IMR-90 (cell line): ENCODE measurements around the gene CMTM8. TPM values are rescaled to one million over a fixed set of nuclear protein-coding genes. Genes with fewer than 3 reads are reported as not detected.

Source experiments
- ATAC-seq: fragments of 200-7000 bp; cut with Tn5 transposase; 2 replicates; pipeline ENCODE4 v1.9.1; 2020; ENCODE audit warnings: low read depth, mild to moderate bottlenecking, moderate library complexity
- BruUV-seq: library from RNA; stranded (reverse); fragments of 400-500 nt; replicated peaks from 2 replicates; lab custom pipeline; 2021; lab: Mats Ljungman, UMichigan
- CTCF ChIA-PET: fragments of 300-600 bp; formaldehyde crosslinking; extraction: SDS; loops from one replicate; lab custom pipeline; 2021; ENCODE audit warnings: antibody characterized with exemption; lab: Yijun Ruan, JAX
- POLR2A ChIA-PET: fragments of 300-600 bp; sonication (Branson Sonifier 250); formaldehyde crosslinking; loops from one replicate; lab custom pipeline; 2022; ENCODE audit warnings: antibody characterized with exemption; ENCODE audit not compliant: unreplicated experiment; lab: Charles Lee
- DNase-seq: peaks from one replicate; pipeline ENCODE4 v3.0.0; 2013
- H2AFZ ChIP-seq: replicated peaks from 2 replicates; pipeline ENCODE3; 2013; ENCODE audit warnings: low read length, mild to moderate bottlenecking; ENCODE audit not compliant: poor library complexity
- H2AK5ac ChIP-seq: 2 replicates; pipeline ENCODE4 v1.6.1; 2013; ENCODE audit warnings: low read depth, low read length, inconsistent platforms
- H2AK9ac ChIP-seq: replicated peaks from 2 replicates; pipeline ENCODE3; 2013; ENCODE audit warnings: mild to moderate bottlenecking, low read depth, low read length, moderate library complexity; ENCODE audit not compliant: poor library complexity
- H2BK120ac ChIP-seq: 2 replicates; pipeline ENCODE4 v1.6.1; 2013; ENCODE audit warnings: low read depth, low read length, inconsistent platforms
- H2BK15ac ChIP-seq: 3 replicates; pipeline ENCODE4 v1.6.1; 2013; ENCODE audit warnings: low read depth, low read length, inconsistent platforms
- H2BK20ac ChIP-seq: 2 replicates; pipeline ENCODE4 v1.6.1; 2013; ENCODE audit warnings: low read depth, mild to moderate bottlenecking, inconsistent platforms, low read length, moderate library complexity
- H2BK5ac ChIP-seq: 2 replicates; pipeline ENCODE4 v1.6.1; 2013; ENCODE audit warnings: mild to moderate bottlenecking, low read depth, low read length, inconsistent platforms; ENCODE audit not compliant: poor library complexity, severe bottlenecking
- H3K14ac ChIP-seq: replicated peaks from 2 replicates; pipeline ENCODE4 v1.6.1; 2013; ENCODE audit warnings: low read depth, low read length, inconsistent platforms
- H3K18ac ChIP-seq: 2 replicates; pipeline ENCODE4 v1.6.1; 2013; ENCODE audit warnings: low read depth, low read length, control low read depth
- H3K23ac ChIP-seq: 2 replicates; pipeline ENCODE4 v1.6.1; 2013; ENCODE audit warnings: low read depth, low read length, inconsistent platforms
- H3K27ac ChIP-seq: 2 replicates; pipeline ENCODE4 v1.5.1; 2013; ENCODE audit warnings: mild to moderate bottlenecking, control low read depth, low read length; ENCODE audit not compliant: insufficient read depth
- H3K27me3 ChIP-seq: 2 replicates; pipeline ENCODE4 v1.6.1; 2013; ENCODE audit warnings: low read length; ENCODE audit not compliant: control insufficient read depth, insufficient read depth
- H3K36me3 ChIP-seq: 2 replicates; pipeline ENCODE4 v1.6.1; 2013; ENCODE audit warnings: low read length, mixed read lengths; ENCODE audit not compliant: control insufficient read depth, insufficient read depth
- H3K4ac ChIP-seq: 2 replicates; pipeline ENCODE4 v1.6.1; 2013; ENCODE audit warnings: low read depth, low read length, inconsistent platforms
- H3K4me1 ChIP-seq: 2 replicates; pipeline ENCODE4 v1.6.1; 2013; ENCODE audit warnings: low read length, mixed read lengths; ENCODE audit not compliant: control insufficient read depth, insufficient read depth
- H3K4me2 ChIP-seq: 2 replicates; pipeline ENCODE4 v1.6.1; 2013; ENCODE audit warnings: low read depth, mild to moderate bottlenecking, control low read depth, low read length, moderate library complexity
- H3K4me3 ChIP-seq: 2 replicates; pipeline ENCODE4 v1.5.1; 2013; ENCODE audit warnings: low read depth, mild to moderate bottlenecking, control low read depth, low read length, moderate library complexity; ENCODE audit not compliant: insufficient read depth
- H3K56ac ChIP-seq: 2 replicates; pipeline ENCODE4 v1.6.1; 2013; ENCODE audit warnings: low read length, inconsistent platforms; ENCODE audit not compliant: insufficient read depth; ENCODE audit errors: extremely low read depth
- H3K79me1 ChIP-seq, 2 experiments: 2 replicates each; pipeline ENCODE4 v1.6.1; 2013; ENCODE audit warnings: low read length in 2 of 2, inconsistent platforms in 1 of 2, low read depth in 1 of 2
- H3K9ac ChIP-seq: 2 replicates; pipeline ENCODE4 v1.6.1; 2013; ENCODE audit warnings: low read depth, low read length, control low read depth
- H3K9me1 ChIP-seq: 2 replicates; pipeline ENCODE4 v1.6.1; 2013; ENCODE audit warnings: low read length, inconsistent platforms; ENCODE audit not compliant: insufficient read depth
- H3K9me3 ChIP-seq: 2 replicates; pipeline ENCODE4 v1.6.1; 2013; ENCODE audit warnings: low read length; ENCODE audit not compliant: control insufficient read depth, insufficient read depth
- H4K20me1 ChIP-seq: 2 replicates; pipeline ENCODE4 v1.6.1; 2013; ENCODE audit warnings: low read length, inconsistent platforms; ENCODE audit not compliant: insufficient read depth
- H4K5ac ChIP-seq: 2 replicates; pipeline ENCODE4 v1.6.1; 2013; ENCODE audit warnings: mild to moderate bottlenecking, low read depth, low read length, control low read depth
- H4K8ac ChIP-seq, 2 experiments: 2 replicates each; pipeline ENCODE4 v1.6.1; 2013; ENCODE audit warnings: low read depth in 2 of 2, low read length in 2 of 2, control low read depth in 1 of 2, inconsistent platforms in 1 of 2
- H4K91ac ChIP-seq: 2 replicates; pipeline ENCODE4 v1.6.1; 2013; ENCODE audit warnings: low read depth, low read length, inconsistent platforms; ENCODE audit not compliant: insufficient read depth
- CEBPB ChIP-seq: IDR thresholded peaks from 2 replicates; pipeline ENCODE4 v1.6.1; 2012; ENCODE audit warnings: low read depth, low read length, improper control_type of control experiment
- CHD1 ChIP-seq: IDR thresholded peaks from 2 replicates; pipeline ENCODE4 v1.6.1; 2012; ENCODE audit warnings: low read depth, low read length, improper control_type of control experiment
- MAFK ChIP-seq: IDR thresholded peaks from 2 replicates; pipeline ENCODE4 v1.6.1; 2012; ENCODE audit warnings: low read depth, low read length, improper control_type of control experiment
- SMC3 ChIP-seq: fragments of 150-350 bp; IDR thresholded peaks from 2 replicates; pipeline ENCODE4 v1.6.1; 2016; ENCODE audit warnings: low read depth, mild to moderate bottlenecking, antibody characterized with exemption, low read length, moderate library complexity
- WGBS, 2 experiments: methylation state at CpG; one replicate each; pipeline versions ENCODE4 v1.1.5 to v1.1.7; 2013; ENCODE audit warnings: missing lambda C conversion rate in 2 of 2; ENCODE audit not compliant: insufficient read length in 1 of 2; ENCODE audit errors: extremely low coverage in 2 of 2; 5-methylcytosine and 5-hydroxymethylcytosine counted together
- dilution Hi-C: fragments of 300-500 bp; cut with HindIII; formaldehyde crosslinking; loops from one replicate; pipeline ENCODE4 v1.14.3; 2018; ENCODE audit warnings: low sequenced_read_pairs; ENCODE audit not compliant: unreplicated experiment
- in situ Hi-C: fragments of 300-500 bp; cut with MboI; formaldehyde crosslinking; loops from 3 replicates; pipeline ENCODE4 v1.14.3; 2019; ENCODE audit warnings: low sequenced_read_pairs, inconsistent platforms, mixed read lengths
- intact Hi-C: fragments of 100-400 bp; cut with micrococcal nuclease; formaldehyde crosslinking; loops from 2 replicates; pipeline ENCODE4 v1.10.0; 2022
- polyA plus RNA-seq, 3 experiments: library from polyadenylated mRNA; depleted of rRNA; stranded (reverse); fragments of >200 nt; gene quantifications; 2 replicates each; pipeline ENCODE4 v1.2.3, GENCODE V29; 2012; ENCODE audit warnings: low replicate concordance in 1 of 3
- total RNA-seq: library from RNA; depleted of rRNA; stranded (reverse); fragments of >200 nt; gene quantifications from 2 replicates; pipeline ENCODE4 v1.2.3, GENCODE V29; 2012

CMTM8 gene
- total and polyA plus RNA-seq, 2 of the 4 experiments (the other 2 are of a cell fraction), result 0.15 TPM; not detected in 1

GRCh38 chr3:32243519-32243918 is 5.0 kb downstream of the CMTM8 start:
- BruUV-seq, result no TSS peak
- Histone ChIP-seq H3K18ac (no peak overlapping the region), H2BK120ac (no peak overlapping the region), H3K4me1 (no peaks in the 10 kb centered on the region), H3K27ac (no peak overlapping the region), H4K8ac (no peak overlapping the region), H3K9ac (no peak overlapping the region), H3K4ac (no peak overlapping the region), H2AK9ac (no peak overlapping the region), H3K79me1 (no peaks in the 10 kb centered on the region), H3K23ac (no peak overlapping the region), H2AFZ (no peak overlapping the region), H3K4me3 (no peak overlapping the region), H3K4me2 (no peak overlapping the region), H3K9me1 (no peaks in the 10 kb centered on the region), H3K27me3 (peaks cover 29% of the 10 kb centered on the region), H2BK5ac (no peak overlapping the region), H4K91ac (no peak overlapping the region), H4K20me1 (no peaks in the 10 kb centered on the region), H2AK5ac (no peak overlapping the region), H3K36me3 (no peaks in the 10 kb centered on the region), H4K5ac (no peak overlapping the region), H3K56ac (no peak overlapping the region), H2BK15ac (no peak overlapping the region), H2BK20ac (no peak overlapping the region), H3K14ac (no peak overlapping the region), H3K9me3 (no peaks in the 10 kb centered on the region)
- ATAC-seq (no peak), DNase-seq (no peak)
- WGBS, 2 experiments, result 40% methylated on average over 1 of the region's 2 CpGs; no CpG with 5 or more reads in 1 of the 2 experiments
- in situ Hi-C loops, result no loop called here
- POLR2A ChIA-PET, result interaction anchor here (0.6 kb wide), 1 partner anchor 210 kb away, joined by 5 read pairs; no protein-coding TSS in a partner anchor
- dilution Hi-C loops, result no loop called here
- CTCF ChIA-PET, result interaction anchor here (1.1 kb wide), 1 partner anchor 11 kb away, joined by 5 read pairs; no protein-coding TSS in a partner anchor
- intact Hi-C loops, result no loop called here
- TF ChIP-seq CHD1 (no peak), MAFK (no peak), SMC3 (no peak), CEBPB (no peak)
